ENCODE measurements around the gene KAZN.

Gene KAZN

DNA sequence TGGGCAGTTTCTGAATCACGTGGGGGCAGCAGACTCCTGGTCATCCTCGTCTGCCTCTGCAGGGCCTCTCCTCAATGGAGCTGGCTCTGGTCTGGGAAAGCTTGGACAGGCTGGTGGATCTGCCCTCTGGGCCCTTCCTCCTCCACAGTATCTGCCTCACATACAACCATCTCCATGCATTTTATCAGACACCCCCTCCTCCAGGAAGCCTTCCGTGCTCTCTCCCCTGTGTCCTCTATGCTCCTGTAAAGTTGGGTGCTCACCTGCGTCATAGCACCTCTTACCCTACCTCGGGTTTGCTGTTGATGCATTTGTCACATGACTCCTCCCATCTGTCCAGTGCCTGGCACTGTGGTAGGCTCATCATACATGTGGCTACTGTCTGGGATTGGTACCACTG, 459.3 kb downstream of the KAZN start:
- DNase-seq (ENCODE audit: low read depth in 2 of 2), result no peak

DNA sequence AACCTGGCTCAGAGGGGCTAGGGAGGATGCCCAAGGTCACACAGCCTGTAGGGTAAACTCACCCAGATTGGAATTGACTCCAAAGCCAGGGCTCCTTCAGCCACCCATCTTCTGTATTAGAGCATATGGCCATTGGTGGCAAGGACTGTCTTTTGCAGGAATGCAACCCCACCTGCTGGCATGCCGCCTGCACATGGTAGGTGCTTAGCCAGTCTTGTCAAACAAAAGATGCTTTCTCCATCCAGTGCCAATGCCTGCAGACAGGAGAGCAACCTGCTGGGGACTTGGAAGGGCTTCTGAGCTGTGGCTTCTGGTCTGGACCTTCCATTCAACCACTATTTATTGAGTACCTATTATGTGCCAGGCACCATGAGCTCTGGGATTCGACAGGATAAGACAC, 459.8 kb downstream of the KAZN start:
- DNase-seq (ENCODE audit: low read depth in 2 of 2), result no peak

DNA sequence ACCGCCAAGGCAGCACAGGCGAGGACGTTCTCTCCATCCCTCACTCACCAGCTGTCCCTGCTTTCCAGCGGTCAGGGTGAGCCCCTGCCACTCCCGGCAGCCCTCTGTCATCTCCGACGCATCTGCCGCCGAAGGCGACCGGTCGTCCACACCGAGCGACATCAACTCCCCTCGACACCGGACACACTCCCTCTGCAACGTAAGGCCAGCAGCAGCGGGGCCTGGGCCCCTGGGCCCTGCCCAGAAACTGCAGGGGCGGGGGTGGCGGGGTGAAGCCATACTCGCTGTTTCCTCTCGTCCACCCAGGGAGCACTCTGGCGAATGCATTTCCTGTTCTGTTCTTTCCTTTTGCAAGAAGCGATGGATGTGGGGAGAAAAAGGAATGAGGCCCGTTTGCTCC, 461.6 kb downstream of the KAZN start:
- DNase-seq (ENCODE audit: low read depth in 2 of 2), result no peak

GRCh38 chr1:15062479-15063099, 464.1 kb downstream of the KAZN start:
- DNase-seq (ENCODE audit: low read depth in 2 of 2), result no peak

DNA sequence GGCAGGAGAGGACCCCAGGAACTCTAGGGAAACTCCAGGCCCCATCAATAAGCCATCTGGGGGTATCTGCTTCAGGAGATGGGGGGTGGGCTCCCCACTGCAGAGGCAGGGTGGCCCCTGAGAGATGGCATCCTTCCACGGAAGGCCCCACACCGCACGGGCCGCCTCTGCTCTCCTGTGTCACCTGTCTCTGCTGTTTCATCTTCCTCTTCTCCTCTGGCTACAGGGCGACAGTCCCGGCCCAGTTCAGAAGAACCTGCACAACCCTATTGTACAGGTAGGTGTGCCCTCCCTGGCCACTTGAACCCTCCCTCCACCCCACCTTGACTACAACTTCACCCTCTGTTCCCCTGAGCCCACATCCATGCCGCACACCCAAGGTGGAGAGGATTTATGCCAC, 464.9 kb downstream of the KAZN start:
- DNase-seq (ENCODE audit: low read depth in 2 of 2), result no peak

DNA sequence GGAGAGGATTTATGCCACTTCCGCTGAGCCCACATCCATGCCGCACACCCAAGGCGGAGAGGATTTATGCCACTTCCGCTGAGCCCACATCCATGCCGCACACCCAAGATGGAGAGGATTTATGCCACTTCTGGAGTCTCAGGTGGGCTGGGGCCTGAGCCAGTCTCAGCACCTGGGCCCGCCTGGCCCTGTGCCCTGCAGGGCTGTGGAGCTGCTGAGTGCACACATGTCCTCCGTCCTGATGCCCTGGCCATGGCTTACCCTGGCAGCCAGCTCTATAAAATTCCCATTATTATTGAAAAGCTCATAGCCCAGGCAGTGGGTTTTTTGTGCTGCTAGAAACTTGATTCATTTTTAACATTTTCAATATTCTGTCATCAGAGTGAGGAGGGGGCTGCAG, 465.3 kb downstream of the KAZN start:
- no peak for DNase-seq (ENCODE audit: low read depth in 2 of 2)

GRCh38 chr1:15064217-15064929, 465.9 kb downstream of the KAZN start:
- no peak for DNase-seq (ENCODE audit: low read depth in 2 of 2)

GRCh38 chr1:15065291-15065690, 466.8 kb downstream of the KAZN start:
- DNase-seq (ENCODE audit: low read depth in 2 of 2), result no peak

- DNase-seq (ENCODE audit: low read depth in 2 of 2), result no peak
These were observed 467.3 kb downstream of the KAZN start for GRCh38 chr1:15065736-15066135.

DNA sequence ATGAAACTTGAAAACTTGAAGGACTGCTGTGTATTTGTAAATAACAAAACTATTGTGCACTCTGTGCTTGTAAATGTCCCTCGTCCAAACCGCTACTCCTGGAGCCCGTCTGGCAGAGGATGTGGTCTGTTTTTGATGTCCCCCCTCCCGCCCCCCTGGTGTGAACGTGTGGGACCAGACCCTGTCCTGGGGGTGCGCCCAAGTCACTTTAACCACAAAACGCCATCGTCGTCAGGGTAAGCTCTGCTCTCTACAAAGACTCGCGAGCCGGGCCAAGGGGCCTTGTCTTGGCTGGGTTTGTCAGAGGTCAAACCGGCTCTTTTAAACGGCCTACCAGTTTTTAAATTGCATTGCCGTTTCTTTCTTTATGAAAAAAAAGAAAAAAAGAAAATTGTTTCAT, 467.7 kb downstream of the KAZN start:
- no peak for DNase-seq (ENCODE audit: low read depth in 2 of 2)

DNA sequence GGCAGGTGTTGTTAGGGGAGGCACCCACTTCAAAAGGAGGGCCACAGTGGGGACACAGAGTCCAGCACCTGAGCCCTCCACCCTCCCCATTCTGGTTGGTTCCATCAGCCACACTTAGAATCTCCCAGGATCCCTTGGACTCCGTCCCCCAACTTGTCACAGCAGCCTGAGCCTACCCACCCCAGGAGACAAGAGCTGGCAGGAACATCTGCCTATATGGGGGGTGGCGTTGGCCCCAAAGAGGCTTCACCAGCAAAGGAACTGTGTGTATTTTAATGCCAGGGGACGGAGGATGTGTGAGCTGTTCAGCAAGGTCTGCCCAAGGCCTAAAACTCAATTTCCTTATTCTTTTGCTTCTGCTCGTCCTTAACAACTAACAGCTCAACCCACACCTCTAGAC, 468.7 kb downstream of the KAZN start:
- DNase-seq (ENCODE audit: low read depth in 2 of 2), result no peak

DNA sequence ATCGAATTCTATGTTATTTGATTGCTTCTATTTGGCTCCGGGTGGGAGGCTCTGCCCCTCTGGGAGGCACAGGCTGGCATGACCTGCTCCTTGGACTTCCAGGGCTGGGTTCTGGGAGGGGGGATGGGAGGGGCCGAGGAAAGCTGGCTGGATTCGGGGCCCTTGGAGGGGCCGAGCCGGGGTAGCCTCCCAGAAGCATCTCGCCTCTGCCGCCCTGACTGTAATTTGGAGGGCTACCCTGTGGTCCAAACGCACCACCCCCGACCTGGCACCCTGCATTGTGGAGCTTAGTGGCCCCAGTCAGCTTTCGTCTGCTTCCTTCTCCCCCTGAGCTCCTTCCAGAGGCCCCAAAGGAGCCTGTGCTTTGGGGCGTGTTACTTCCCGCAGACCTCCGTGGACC, 469.7 kb downstream of the KAZN start:
- no peak for DNase-seq (ENCODE audit: low read depth in 2 of 2)

DNA sequence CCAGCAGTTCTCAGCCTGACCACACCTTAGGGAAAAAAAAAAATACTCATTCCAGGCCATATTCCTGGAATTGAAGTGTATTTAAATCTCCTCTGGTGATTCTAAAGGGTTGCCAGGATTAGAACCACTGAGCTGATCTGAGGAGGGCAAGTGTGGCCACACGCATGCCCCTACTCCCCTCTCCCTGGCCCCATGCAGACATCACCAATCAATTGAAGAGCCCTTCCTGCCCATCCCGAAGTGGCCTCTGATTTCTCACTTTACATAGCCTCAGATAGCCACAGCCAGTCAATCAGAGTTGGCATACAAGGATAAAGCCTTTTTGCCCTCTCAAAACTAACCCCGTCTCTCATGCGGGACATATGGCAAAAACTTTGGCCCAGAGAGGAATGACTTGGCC, 470.5 kb downstream of the KAZN start:
- DNase-seq (ENCODE audit: low read depth in 2 of 2), result no peak

- DNase-seq (ENCODE audit: low read depth in 2 of 2), result no peak
These were observed 471.8 kb downstream of the KAZN start for GRCh38 chr1:15070145-15070748.

DNA sequence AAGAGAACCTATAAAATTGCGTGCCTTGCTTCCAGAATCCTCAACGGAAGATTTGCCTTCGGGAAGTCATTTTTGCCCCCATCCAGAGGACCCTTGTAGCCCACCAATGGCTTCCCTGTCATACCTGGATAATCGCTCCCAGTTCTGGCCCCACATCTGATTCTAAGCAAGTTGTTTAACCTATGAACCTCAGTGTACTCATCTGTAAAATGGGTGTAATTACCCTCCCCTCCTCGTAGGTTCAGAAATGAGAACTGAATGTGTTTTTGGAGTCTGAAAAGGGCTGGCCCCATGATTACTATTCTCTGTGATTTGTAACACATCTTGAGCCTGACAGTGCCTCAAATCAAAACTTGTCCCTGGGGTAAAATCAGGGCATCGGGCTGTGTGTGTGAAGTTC, 473.5 kb downstream of the KAZN start:
- no peak for DNase-seq (ENCODE audit: low read depth in 2 of 2)

DNA sequence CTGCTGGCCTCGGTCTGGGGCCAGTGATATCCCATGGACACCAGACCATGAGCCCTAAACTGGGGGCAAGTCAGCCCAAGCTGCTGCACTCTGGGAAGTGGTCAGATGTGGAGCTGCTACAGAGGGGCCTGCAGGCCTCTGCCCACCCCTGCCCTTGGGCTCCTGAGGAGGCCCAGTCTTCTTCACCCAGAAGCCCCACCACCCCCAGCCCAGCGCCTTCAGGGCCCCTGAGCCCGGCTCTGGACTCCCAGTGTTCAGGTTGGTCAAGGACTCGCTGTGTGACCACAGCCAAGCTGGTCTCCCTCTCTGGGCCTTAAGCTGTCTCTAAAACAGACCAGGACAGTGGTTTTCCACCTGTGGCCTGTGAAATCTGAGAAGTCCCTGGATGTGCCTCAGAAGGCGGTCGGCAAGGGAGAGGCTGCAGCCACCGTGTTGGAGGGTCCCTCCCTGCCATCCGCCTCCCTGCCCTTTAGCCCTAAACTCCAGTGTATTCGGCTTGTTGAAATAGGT, 475.4 kb downstream of the KAZN start:
- DNase-seq (ENCODE audit: low read depth in 2 of 2), result no peak

DNA sequence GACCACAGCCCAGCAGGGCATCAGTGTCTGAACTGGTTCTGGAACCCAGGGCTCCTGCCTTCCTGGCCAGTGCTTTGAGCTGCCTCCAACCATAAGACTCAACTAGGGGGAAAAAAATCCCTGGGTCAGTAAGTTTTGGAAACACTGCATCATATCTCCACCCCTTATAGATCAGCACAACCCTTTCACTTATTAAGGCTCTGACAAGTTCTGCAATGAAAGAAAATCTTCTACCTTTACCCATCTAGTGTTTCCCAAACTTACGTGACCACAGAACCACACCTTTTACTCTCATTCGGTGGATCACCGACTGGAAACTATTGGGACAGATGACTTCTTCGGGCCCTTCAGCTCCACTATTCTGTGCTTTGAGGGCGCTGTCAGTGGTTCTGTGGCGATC, 476.7 kb downstream of the KAZN start:
- DNase-seq (ENCODE audit: low read depth in 2 of 2), result no peak

- DNase-seq (ENCODE audit: low read depth in 2 of 2), result no peak
These were observed 477.3 kb downstream of the KAZN start for GRCh38 chr1:15075817-15076216.

GRCh38 chr1:15076807-15077206, 478.3 kb downstream of the KAZN start:
- no peak for DNase-seq (ENCODE audit: low read depth in 2 of 2)

DNA sequence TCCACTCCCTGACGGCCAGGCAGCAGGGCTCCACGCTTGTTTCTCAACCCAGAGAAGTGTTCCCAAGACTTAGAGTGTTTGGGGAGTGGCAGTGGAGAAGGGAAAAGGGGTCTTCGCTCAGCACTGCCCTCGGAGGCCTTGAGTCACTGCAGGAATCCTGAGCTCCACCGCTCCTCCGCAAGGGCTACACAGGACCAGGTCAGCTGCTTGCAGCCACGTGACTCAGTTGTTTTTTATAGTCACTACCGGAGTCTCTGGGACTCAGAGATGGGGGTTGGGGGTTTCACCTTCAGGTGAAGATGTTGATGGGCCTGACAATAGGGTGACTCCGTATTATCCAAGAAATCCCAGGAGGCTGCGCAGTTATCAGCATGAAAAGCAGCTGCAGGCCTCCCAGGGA, 478.9 kb downstream of the KAZN start:
- no peak for DNase-seq (ENCODE audit: low read depth in 2 of 2)

GRCh38 chr1:15080328-15081007, 482.0 kb downstream of the KAZN start:
- DNase-seq (ENCODE audit: low read depth in 2 of 2), result no peak

- no peak for DNase-seq (ENCODE audit: low read depth in 2 of 2)
These were observed 482.6 kb downstream of the KAZN start for GRCh38 chr1:15081102-15081501.

- no peak for DNase-seq (ENCODE audit: low read depth in 2 of 2)
These were observed 485.1 kb downstream of the KAZN start for GRCh38 chr1:15083578-15083977.

Measured in stimulated activated CD8-positive, alpha-beta memory T cell treated with anti-CD3 and anti-CD28 coated beads, Interleukin-2, amount 100 ng/mL, for 48 hours (primary cell).